Epithelial cell of proximal tubule (primary cell): ENCODE measurements around the gene RGS8. TPM values are rescaled to one million over a fixed set of nuclear protein-coding genes. Genes with fewer than 3 reads are reported as not detected.

Experiments
- DNase-seq: peaks from one replicate; pipeline ENCODE4 v3.0.0-alpha.2; 2011; ENCODE audit warnings: low read depth
- H3K4me3 ChIP-seq: 2 replicates; pipeline ENCODE4 v1.5.1; 2011; ENCODE audit warnings: low read depth, mild to moderate bottlenecking, low read length
- CTCF ChIP-seq: conservative IDR thresholded peaks from 2 replicates; pipeline ENCODE4 v1.5.1; 2012; ENCODE audit warnings: low read depth, mild to moderate bottlenecking, low read length
- total RNA-seq: library from RNA; depleted of rRNA; stranded (reverse); fragments of >200 nt; gene quantifications from 2 replicates; pipeline ENCODE4 v1.2.3, GENCODE V29; 2015

RGS8 gene
- not detected in 2 replicates for total RNA-seq

- H3K4me3 ChIP-seq, result no peak within 1 kb of the TSS
- no peak for DNase-seq
- TF ChIP-seq CTCF, result no peak
These were observed at the start of gene RGS8 for GRCh38 chr1:182684116-182684828. TSS of gene RGS8 (minus strand) at chr1:182684587. CDS start at chr1:182669649, 14,938 bp downstream.

GRCh38 chr1:182731852-182732575 is 47.6 kb upstream of the RGS8 start:
- no peak for TF ChIP-seq CTCF
- no peak for DNase-seq
- H3K4me3 ChIP-seq, result no peak overlapping the region

- no peak for DNase-seq
- no peak overlapping the region for H3K4me3 ChIP-seq
- TF ChIP-seq CTCF, result no peak
These were observed 42.5 kb upstream of the RGS8 start for GRCh38 chr1:182726912-182727311.

GRCh38 chr1:182725259-182726255 is 41.2 kb upstream of the RGS8 start:
- H3K4me3 ChIP-seq, result no peak overlapping the region
- DNase-seq, result no peak
- no peak for TF ChIP-seq CTCF

GRCh38 chr1:182724215-182724614 is 39.8 kb upstream of the RGS8 start:
- no peak for TF ChIP-seq CTCF
- DNase-seq, result no peak
- H3K4me3 ChIP-seq, result no peak overlapping the region

GRCh38 chr1:182723200-182723599 is 38.8 kb upstream of the RGS8 start:
- H3K4me3 ChIP-seq, result no peak overlapping the region
- DNase-seq, result no peak
- TF ChIP-seq CTCF, result no peak
